ENCODE results near the gene FGF18.
"Not testable (repeated sequence)": the region's sequence is repeated elsewhere in the genome, so short reads cannot be mapped to it uniquely, and the experiment has no call there.

FGF18 gene

DNA sequence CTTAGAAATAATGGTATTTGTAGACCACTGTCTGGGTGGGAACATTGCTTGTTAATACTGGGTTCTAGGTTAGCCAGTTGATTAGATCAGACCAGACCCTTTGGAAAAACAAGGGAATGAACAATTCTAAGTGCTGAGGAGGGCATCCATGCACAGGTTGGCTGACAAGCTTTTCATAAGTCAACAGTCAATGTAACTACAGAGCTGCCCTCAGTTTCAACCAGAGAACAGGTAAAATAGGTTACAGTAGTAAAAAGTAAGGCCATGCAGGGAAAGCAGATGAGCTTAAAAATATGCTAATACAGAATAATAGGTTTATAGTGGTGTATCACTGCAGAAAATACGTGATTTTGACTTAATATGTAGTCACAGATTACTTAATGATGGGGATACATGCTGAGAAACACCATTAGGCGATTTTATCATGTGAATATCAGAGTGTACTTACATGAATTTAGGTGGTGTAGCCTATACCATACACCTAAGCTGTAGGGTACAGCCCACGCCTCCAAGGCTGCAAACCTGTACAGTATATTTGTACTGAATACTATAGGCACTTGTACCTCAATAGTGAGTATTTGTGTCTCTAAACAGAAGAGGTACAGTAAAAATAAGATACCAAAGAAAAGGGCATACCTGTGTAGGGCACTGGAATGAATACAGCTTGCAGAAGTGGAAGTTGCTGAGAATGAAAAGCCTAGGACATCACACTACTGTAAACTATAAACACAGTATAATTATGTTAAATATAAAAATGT, 6.1 kb upstream of the FGF18 start:
- H3K9me2 ChIP-seq (ENCODE audit: low read depth, low read length) = no peaks in the 10 kb centered on the region
- H3K36me3 ChIP-seq (ENCODE audit: insufficient read depth, low read length) = peaks cover 52% of the 10 kb centered on the region
- H3K4me2 ChIP-seq (ENCODE audit: low read length) = no peak overlapping the region
- H3K9me3 ChIP-seq (ENCODE audit: low read length) = no peaks in the 10 kb centered on the region
- H3K4me3 ChIP-seq (ENCODE audit: low read depth, low read length, poor library complexity, severe bottlenecking) = no peak overlapping the region
- no peaks in the 10 kb centered on the region for H3K4me1 ChIP-seq (ENCODE audit: insufficient read depth, low read length, severe bottlenecking)
- no peak overlapping the region for H2AFZ ChIP-seq (ENCODE audit: low read length)
- no peak overlapping the region for H3K9ac ChIP-seq (ENCODE audit: low read length)
- H3K79me2 ChIP-seq (ENCODE audit: insufficient read depth, low read length) = no peaks in the 10 kb centered on the region
- H3K27me3 ChIP-seq (ENCODE audit: insufficient read depth, low read length) = no peaks in the 10 kb centered on the region
- 0 out of 2 replicates have a peak, but pooled peaks cover 2% of the 10 kb centered on the region for H4K20me1 ChIP-seq (ENCODE audit: insufficient read depth, low read length)
- H3K27ac ChIP-seq (ENCODE audit: low read depth, low read length, poor library complexity, severe bottlenecking) = no peak overlapping the region
- TF ChIP-seq, protein P1, sequence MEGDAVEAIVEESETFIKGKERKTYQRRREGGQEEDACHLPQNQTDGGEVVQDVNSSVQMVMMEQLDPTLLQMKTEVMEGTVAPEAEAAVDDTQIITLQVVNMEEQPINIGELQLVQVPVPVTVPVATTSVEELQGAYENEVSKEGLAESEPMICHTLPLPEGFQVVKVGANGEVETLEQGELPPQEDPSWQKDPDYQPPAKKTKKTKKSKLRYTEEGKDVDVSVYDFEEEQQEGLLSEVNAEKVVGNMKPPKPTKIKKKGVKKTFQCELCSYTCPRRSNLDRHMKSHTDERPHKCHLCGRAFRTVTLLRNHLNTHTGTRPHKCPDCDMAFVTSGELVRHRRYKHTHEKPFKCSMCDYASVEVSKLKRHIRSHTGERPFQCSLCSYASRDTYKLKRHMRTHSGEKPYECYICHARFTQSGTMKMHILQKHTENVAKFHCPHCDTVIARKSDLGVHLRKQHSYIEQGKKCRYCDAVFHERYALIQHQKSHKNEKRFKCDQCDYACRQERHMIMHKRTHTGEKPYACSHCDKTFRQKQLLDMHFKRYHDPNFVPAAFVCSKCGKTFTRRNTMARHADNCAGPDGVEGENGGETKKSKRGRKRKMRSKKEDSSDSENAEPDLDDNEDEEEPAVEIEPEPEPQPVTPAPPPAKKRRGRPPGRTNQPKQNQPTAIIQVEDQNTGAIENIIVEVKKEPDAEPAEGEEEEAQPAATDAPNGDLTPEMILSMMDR (IDR thresholded peaks at IDR 0.05; ENCODE audit: low read length) = no peak
- no peak for TF ChIP-seq EZH2 (IDR thresholded peaks at IDR 0.05; ENCODE audit: borderline replicate concordance, low read length)
- H3F3A ChIP-seq (ENCODE audit: insufficient read depth, low read length) = peaks cover 9% of the 10 kb centered on the region; the same call in 1 of the 2 replicates

DNA sequence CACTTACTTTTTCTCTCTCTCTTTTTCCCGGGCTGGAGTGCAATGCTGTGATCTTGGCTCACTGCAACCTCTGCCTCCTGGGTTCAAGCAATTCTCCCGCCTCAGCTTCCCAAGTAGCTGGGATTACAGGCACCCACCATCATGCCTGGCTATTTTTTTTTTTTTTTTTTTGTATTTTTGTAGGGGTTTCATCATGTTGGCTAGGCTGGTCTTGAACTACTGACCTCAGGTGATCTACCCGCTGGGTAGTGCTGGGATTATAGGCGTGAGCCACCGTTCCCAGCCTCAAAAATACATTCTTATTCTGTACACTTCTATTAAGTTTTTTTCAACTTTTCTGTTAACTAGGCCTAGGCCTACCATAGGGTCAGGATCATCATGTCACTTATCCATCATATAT, 5.5 kb upstream of the FGF18 start:
- H3K79me2 ChIP-seq (ENCODE audit: insufficient read depth, low read length); H3K4me3 ChIP-seq (ENCODE audit: low read depth, low read length, poor library complexity, severe bottlenecking); H2AFZ ChIP-seq (ENCODE audit: low read length); H3F3A ChIP-seq (ENCODE audit: insufficient read depth, low read length); H3K4me2 ChIP-seq (ENCODE audit: low read length); H3K9me2 ChIP-seq (ENCODE audit: low read depth, low read length); H3K4me1 ChIP-seq (ENCODE audit: insufficient read depth, low read length, severe bottlenecking); H4K20me1 ChIP-seq (ENCODE audit: insufficient read depth, low read length); H3K27ac ChIP-seq (ENCODE audit: low read depth, low read length, poor library complexity, severe bottlenecking); H3K9ac ChIP-seq (ENCODE audit: low read length); H3K27me3 ChIP-seq (ENCODE audit: insufficient read depth, low read length); H3K9me3 ChIP-seq (ENCODE audit: low read length): not testable (repeated sequence)
- peaks cover 46% of the 10 kb centered on the region for H3K36me3 ChIP-seq (ENCODE audit: insufficient read depth, low read length)

DNA sequence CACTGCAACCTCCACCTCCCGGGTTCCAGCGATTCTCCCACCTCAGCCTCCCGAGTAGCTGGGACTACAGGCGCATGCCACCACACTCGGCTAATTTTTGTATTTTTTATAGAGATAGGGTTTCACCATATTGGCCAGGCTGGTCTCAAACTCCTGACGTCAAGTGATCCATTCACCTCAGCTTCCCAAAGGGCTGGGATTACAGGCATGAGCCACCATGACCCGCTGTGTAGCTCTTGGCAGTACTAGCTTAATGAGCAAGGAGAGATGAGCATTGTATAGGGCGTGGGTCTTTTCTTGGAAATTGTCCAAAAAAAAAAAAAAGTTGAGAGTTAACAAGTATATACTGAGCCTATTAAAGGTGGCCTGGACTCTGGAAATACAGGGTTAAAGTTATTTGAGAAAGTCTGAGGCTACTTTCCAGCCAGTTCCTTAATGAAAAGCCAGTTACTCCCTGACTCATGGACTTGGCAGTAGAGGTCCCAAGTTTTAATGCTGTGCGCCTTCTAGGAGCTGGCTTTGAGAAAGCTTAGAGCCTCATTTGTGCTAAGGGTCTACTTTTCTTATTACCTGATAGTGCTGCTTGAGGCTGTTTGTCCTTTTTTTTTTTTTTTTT, 4.2 kb upstream of the FGF18 start:
- H3K4me3 ChIP-seq (ENCODE audit: low read depth, low read length, poor library complexity, severe bottlenecking) = no peak overlapping the region
- H2AFZ ChIP-seq (ENCODE audit: low read length) = no peak overlapping the region
- no peak for TF ChIP-seq EZH2 (IDR thresholded peaks at IDR 0.05; ENCODE audit: borderline replicate concordance, low read length)
- TF ChIP-seq, protein P1 (IDR thresholded peaks at IDR 0.05; ENCODE audit: low read length) = no peak
- no peaks in the 10 kb centered on the region for H3K79me2 ChIP-seq (ENCODE audit: insufficient read depth, low read length)
- H4K20me1 ChIP-seq (ENCODE audit: insufficient read depth, low read length) = 0 out of 2 replicates have a peak, but pooled peaks cover 2% of the 10 kb centered on the region
- H3K36me3 ChIP-seq (ENCODE audit: insufficient read depth, low read length) = peaks cover 33% of the 10 kb centered on the region
- peaks cover 4% of the 10 kb centered on the region; the same call in 1 of the 2 replicates for H3F3A ChIP-seq (ENCODE audit: insufficient read depth, low read length)
- H3K4me1 ChIP-seq (ENCODE audit: insufficient read depth, low read length, severe bottlenecking) = peaks cover 9% of the 10 kb centered on the region
- no peaks in the 10 kb centered on the region for H3K27me3 ChIP-seq (ENCODE audit: insufficient read depth, low read length)
- no peaks in the 10 kb centered on the region for H3K9me2 ChIP-seq (ENCODE audit: low read depth, low read length)
- no peak overlapping the region for H3K4me2 ChIP-seq (ENCODE audit: low read length)
- H3K27ac ChIP-seq (ENCODE audit: low read depth, low read length, poor library complexity, severe bottlenecking) = no peak overlapping the region
- no peaks in the 10 kb centered on the region for H3K9me3 ChIP-seq (ENCODE audit: low read length)
- H3K9ac ChIP-seq (ENCODE audit: low read length) = no peak overlapping the region

All from OCI-LY1 (cell line).